Stomach smooth muscle (tissue), 2 donors: Measurements from ENCODE around the gene TBC1D9.

Source experiments
- H3K27ac ChIP-seq: one replicate; pipeline ENCODE4 v1.7.0; 2013; ENCODE audit warnings: mild to moderate bottlenecking, low read length, inconsistent platforms
- H3K27me3 ChIP-seq, 2 donors: one replicate each; pipeline ENCODE4 v1.7.0; 2013; ENCODE audit warnings: low read length in 2 of 2; ENCODE audit not compliant: insufficient read depth in 2 of 2, control insufficient read depth in 1 of 2
- H3K36me3 ChIP-seq, 2 donors: one replicate each; pipeline ENCODE4 v1.7.0; 2013; ENCODE audit warnings: low read length in 2 of 2; ENCODE audit not compliant: control insufficient read depth in 2 of 2, insufficient read depth in 2 of 2
- H3K4me1 ChIP-seq: one replicate; pipeline ENCODE4 v1.7.0; 2013; ENCODE audit warnings: low read length; ENCODE audit not compliant: control insufficient read depth, insufficient read depth
- H3K4me3 ChIP-seq, 2 donors: one replicate each; pipeline ENCODE4 v1.7.0; 2013; ENCODE audit warnings: low read length in 2 of 2
- H3K9ac ChIP-seq, 2 donors: one replicate each; pipeline ENCODE4 v1.7.0; 2013; ENCODE audit warnings: low read length in 2 of 2, mild to moderate bottlenecking in 1 of 2
- H3K9me3 ChIP-seq, 2 donors: one replicate each; pipeline ENCODE4 v1.7.0; 2013; ENCODE audit warnings: low read length in 2 of 2; ENCODE audit not compliant: control insufficient read depth in 2 of 2
- donor health status: healthy.
- donor health status: Pancreatic carcinoma.

Gene TBC1D9

DNA sequence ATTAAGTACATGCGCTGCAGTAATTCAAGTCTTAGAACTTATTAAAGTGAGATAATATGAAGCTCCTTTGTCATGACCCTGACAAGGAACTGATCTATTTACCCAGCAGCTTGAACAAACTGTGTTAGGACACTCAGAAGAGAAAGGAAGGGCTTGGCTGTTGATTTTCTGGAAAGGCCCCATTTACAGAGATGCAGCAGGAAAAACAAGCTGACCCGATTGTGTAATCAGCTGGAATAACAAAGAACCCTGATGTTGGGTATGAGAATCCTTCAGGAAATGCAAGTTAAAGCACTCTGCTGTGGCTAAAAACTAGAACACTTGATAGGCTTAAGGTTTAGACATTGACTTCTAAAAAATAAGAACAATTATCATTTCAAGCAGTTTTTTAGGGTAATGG is 64.8 kb downstream of the TBC1D9 start:
- no peak overlapping the region for H3K4me3 ChIP-seq
- H3K9me3 ChIP-seq = no peaks in the 10 kb centered on the region
- no peaks in the 10 kb centered on the region for H3K36me3 ChIP-seq
- H3K27me3 ChIP-seq = no peaks in the 10 kb centered on the region
- no peak overlapping the region for H3K9ac ChIP-seq
- no peaks in the 10 kb centered on the region for H3K4me1 ChIP-seq
- H3K27ac ChIP-seq = no peak overlapping the region

DNA sequence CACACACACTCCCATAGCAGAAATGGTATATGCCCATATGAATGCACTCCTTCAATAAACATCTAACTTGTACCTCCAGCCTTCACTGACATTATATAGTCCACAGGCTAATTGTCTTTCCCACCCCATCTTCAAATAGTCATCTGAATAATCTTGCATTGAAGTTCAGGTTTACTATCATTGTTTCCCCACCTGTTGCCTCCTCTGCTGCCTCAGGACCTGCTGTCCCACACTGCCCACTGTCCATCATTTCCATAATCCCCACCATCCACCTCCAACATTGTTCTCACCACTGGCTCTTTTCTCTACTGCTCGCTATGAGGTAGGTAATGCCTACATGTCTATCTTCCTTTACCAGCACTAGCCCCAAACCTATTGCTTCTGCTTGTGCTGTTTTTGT is 66.1 kb downstream of the TBC1D9 start:
- Histone ChIP-seq H3K27me3 (no peaks in the 10 kb centered on the region), H3K4me3 (no peak overlapping the region), H3K4me1 (no peaks in the 10 kb centered on the region), H3K9ac (no peak overlapping the region), H3K9me3 (no peaks in the 10 kb centered on the region), H3K27ac (no peak overlapping the region), H3K36me3 (no peaks in the 10 kb centered on the region)

DNA sequence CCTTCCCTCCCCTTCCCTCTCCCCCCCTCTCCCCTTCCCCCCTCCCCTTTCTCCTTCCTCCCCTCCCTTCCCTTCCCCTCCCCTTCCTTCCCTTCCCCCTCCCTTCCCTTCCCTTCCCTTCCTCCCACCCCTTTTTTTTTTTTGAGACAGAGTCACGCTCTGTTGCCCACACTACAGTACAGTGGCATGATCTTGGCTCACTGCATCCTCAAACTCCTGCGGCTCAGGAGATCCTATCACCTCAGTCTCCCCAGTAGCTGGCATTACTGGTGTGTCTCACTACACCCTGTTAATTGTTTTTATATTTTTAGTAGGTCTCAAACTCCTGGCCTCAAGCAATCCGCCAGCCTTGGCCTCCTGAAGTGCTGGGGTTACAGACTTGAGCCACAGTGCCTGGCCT is 66.6 kb downstream of the TBC1D9 start:
- H3K9ac ChIP-seq = no peak overlapping the region
- H3K27ac ChIP-seq = no peak overlapping the region
- H3K9me3 ChIP-seq = no peaks in the 10 kb centered on the region
- H3K36me3 ChIP-seq = no peaks in the 10 kb centered on the region
- no peaks in the 10 kb centered on the region for H3K27me3 ChIP-seq
- H3K4me1 ChIP-seq = no peaks in the 10 kb centered on the region
- no peak overlapping the region for H3K4me3 ChIP-seq

DNA sequence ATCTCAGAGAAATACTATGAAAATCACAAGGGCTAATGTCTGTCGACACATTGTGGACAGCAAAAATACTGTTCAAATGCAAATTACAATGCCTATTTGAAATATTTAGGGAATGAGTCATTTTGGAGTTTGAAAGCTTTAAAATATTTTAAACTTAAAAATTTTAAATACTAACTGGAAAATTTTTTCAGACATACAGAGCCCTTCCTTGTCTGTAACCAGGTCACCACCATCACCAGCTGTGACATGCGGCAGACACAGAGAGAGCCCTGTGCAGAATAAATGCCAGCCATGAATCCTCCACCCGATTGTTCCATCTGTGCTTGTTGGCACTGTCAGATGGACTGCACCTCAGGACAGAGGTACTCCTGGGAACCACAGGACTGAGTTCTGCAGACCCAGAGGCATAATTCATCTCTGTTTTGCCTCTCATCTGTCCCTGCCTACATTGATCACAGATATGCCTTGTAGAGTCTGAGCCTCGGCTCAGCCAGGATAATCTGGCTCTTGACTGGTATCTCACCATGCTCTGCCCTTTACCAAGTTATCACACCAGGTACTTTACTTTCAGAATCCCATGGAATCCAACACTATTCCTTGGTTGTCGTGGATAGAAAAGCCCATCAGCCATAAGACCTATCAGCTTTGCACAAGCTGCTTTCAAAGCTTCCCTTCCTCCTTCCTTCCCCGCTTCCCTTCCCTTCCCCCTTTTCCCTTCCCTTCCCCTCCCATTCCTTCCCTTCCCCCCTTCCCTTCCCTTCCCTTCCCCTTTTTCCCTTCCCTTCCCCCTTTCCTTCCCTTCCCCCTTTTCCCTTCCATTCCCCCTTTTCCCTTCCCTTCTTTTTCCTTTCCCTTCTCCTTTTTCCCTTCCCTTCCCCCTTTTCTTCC is 67.2 kb downstream of the TBC1D9 start:
- no peaks in the 10 kb centered on the region for H3K4me1 ChIP-seq
- H3K9ac ChIP-seq = no peak overlapping the region
- H3K4me3 ChIP-seq = no peak overlapping the region
- no peaks in the 10 kb centered on the region for H3K27me3 ChIP-seq
- no peaks in the 10 kb centered on the region for H3K9me3 ChIP-seq
- no peaks in the 10 kb centered on the region for H3K36me3 ChIP-seq
- H3K27ac ChIP-seq = no peak overlapping the region

DNA sequence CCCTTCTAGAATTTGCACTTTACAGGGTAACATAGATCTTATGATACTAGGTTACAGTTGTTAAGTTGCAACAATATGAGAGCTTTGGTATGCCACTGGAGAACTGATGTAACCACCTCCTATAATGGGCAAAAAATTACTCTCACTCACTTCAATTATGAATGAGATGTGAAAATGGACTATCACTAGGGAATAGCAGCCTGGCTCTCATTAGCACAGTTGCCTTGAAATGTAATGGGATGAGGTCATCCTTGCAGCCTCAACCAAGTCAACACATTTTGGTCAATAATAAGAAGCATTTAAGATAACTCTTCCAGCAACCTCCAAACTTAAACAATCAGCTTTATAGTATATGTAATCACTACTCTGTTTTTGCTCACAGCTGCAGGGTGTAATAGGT is 69.4 kb downstream of the TBC1D9 start:
- no peaks in the 10 kb centered on the region for H3K27me3 ChIP-seq
- no peaks in the 10 kb centered on the region for H3K9me3 ChIP-seq
- no peak overlapping the region for H3K9ac ChIP-seq
- H3K27ac ChIP-seq = no peak overlapping the region
- H3K4me3 ChIP-seq = no peak overlapping the region
- H3K36me3 ChIP-seq = no peaks in the 10 kb centered on the region
- H3K4me1 ChIP-seq = no peaks in the 10 kb centered on the region

DNA sequence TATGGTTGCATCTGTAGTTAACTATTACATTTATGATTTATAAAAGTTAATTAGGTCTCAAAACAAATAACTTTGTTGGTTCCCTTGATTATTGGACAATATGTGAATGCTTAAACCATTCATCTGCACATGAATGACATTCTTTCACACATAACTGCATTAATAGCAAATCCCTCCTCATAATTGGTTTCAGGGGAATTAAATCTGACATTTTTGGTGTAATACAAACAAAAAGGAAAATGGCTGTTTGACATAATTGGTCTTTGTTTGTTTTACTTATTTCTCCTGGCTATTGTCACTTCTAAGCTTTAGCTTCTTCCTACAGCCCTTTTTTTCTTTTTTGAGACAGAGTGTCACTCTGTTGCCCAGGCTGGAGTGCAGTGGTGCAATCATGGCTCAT is 71.9 kb downstream of the TBC1D9 start:
- Histone ChIP-seq H3K4me3 (no peak overlapping the region), H3K27ac (no peak overlapping the region), H3K9me3 (no peaks in the 10 kb centered on the region), H3K4me1 (no peaks in the 10 kb centered on the region), H3K36me3 (no peaks in the 10 kb centered on the region), H3K9ac (no peak overlapping the region), H3K27me3 (no peaks in the 10 kb centered on the region)

DNA sequence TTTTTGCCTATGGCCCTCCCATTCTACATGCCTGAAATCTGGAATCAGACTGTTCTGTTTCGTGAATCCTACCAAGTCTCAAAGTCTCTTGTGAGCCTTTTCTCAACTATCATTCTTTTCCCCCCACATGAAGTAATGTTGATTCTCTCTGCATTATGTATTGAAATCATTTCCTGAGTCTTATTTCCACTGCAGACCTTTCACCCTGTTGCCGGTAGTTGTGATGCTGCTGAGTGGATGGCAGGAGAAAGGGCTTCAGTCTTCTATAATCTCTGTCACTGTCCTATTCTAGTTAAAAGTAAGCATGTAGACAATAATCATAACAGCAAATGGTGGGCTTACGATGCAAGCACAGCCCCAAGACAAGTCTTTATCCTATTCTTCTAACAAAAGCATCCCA is 75.0 kb downstream of the TBC1D9 start:
- Histone ChIP-seq H3K27ac (no peak overlapping the region), H3K27me3 (no peaks in the 10 kb centered on the region), H3K9ac (no peak overlapping the region), H3K9me3 (no peaks in the 10 kb centered on the region), H3K4me3 (no peak overlapping the region), H3K36me3 (peaks cover 0 to 6% of the 10 kb centered on the region in 2 donors), H3K4me1 (no peaks in the 10 kb centered on the region)

DNA sequence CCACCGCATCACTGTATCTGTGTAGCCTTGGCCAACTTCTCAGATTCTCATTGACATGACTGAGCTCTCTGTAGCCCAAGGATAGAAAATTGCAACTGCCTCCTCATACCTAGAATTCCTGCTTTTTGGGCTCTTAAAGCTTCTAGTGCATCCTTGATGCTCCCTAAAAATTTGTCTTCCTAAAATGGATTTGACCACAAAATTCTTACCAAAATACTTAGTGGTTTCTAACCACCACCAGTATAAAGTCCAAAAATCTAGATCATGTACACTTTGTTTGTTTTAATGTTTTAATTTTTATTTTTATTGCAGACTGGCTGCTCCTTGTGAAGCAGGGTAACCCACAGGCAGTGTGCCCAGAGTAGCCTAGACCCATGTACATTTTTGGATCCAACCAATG is 75.5 kb downstream of the TBC1D9 start:
- Histone ChIP-seq H3K36me3 (peaks cover 0 to 6% of the 10 kb centered on the region in 2 donors), H3K27ac (no peak overlapping the region), H3K9ac (no peak overlapping the region), H3K4me1 (no peaks in the 10 kb centered on the region), H3K27me3 (no peaks in the 10 kb centered on the region), H3K4me3 (no peak overlapping the region), H3K9me3 (no peaks in the 10 kb centered on the region)

DNA sequence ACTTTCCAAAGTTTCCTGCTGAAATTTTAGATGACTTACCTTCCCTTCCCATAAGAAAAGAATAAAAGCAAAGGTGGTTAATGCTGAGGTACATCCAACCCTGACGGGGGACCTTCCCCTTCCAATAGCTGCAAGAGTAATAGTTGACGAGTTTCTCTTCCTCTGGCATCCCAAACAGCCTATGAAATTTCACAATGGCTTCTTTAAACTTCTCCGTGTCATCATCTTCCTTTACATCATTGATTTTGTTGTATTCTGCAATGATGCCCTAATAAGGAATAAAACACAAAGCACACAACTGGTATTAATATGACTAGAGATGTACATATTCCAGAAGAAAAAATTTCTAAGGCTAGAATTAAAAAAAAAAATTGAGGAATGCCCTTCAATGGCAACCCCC is 76.6 kb downstream of the TBC1D9 start:
- H3K9ac ChIP-seq = no peak overlapping the region
- no peaks in the 10 kb centered on the region for H3K27me3 ChIP-seq
- H3K9me3 ChIP-seq = no peaks in the 10 kb centered on the region
- no peak overlapping the region for H3K4me3 ChIP-seq
- H3K4me1 ChIP-seq = no peaks in the 10 kb centered on the region
- no peak overlapping the region for H3K27ac ChIP-seq
- H3K36me3 ChIP-seq = peaks cover 0 to 6% of the 10 kb centered on the region in 2 donors

DNA sequence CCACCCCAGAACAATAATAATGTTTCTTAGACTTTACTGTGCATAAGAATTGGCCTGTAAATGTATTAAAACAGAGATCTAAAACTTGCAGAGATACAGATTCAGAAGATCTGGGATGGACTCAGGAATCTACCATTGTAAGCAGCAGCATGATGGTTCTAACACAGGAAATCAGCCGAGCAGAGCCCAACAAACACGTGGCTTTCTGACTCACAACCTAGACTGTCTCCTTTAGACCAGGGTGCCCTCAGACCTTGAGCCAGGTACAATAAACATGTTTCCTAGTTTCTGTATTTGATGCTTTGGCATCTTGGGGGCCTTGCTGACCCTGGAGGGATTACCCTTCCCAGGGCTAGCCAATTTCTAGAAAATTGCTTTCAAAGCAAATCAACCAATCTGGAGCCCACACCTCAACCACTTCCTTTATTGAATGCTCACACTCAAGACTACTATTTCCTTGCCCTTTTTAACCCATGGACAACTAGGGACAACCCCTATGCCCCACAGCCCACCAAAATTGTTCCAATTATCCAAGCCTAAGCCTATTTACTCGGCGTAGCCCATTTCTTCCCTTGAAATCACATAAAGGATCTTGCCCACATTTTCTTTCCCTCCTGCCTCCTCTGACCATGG is 80.5 kb downstream of the TBC1D9 start:
- H3K9ac ChIP-seq = no peak overlapping the region
- peaks cover 0 to 6% of the 10 kb centered on the region in 2 donors for H3K36me3 ChIP-seq
- H3K27me3 ChIP-seq = no peaks in the 10 kb centered on the region
- H3K4me1 ChIP-seq = no peaks in the 10 kb centered on the region
- no peak overlapping the region for H3K4me3 ChIP-seq
- H3K9me3 ChIP-seq = no peaks in the 10 kb centered on the region
- H3K27ac ChIP-seq = no peak overlapping the region

DNA sequence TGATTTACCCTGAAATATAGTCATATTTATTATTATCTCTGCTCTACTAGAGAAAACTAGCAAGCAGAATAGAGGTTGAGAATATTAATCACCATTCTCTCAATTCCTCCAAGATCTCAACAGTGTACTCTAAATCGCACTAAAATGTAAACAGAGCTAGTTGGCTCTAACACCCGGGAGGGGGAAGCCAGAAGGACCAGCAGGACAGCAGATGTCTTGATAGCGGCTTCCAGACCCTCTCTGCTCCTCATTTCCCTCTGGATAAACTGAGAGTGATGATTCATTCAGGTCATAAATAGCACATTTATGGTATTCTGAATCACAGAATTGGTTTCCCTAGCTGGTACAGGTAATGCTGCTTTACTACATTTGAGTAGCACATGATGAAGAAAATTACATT is 82.5 kb downstream of the TBC1D9 start:
- Histone ChIP-seq H3K9ac (no peak overlapping the region), H3K9me3 (no peaks in the 10 kb centered on the region), H3K4me3 (no peak overlapping the region), H3K4me1 (no peaks in the 10 kb centered on the region), H3K36me3 (peaks cover 0 to 11% of the 10 kb centered on the region in 2 donors), H3K27me3 (no peaks in the 10 kb centered on the region), H3K27ac (no peak overlapping the region)
